Measurements from ENCODE around the gene RECQL5. TPM values are rescaled to one million over a fixed set of nuclear protein-coding genes. Genes with fewer than 3 reads are reported as not detected.

Gene RECQL5
- total RNA-seq, 1 donor from 2014 or later: 49.8 TPM

DNA sequence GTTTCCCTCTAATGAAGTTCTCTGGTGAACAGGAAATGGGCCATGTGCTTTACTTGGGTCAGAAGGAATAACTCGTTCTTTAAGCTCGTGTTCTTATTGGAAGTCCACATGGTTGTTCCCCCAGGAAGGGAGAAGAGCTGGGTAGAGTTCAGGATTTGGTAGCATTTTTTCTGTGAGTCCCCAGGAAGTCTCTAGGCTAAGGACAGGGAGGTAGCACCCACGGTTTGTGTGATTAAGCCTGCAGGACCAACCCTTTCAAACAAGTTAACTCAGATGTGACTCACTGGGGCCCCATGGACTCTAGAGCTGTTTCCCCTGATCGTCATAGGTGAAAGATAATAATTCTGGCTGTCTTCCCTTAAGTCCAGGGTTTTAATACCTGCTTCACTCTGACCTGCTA, 16.6 kb upstream of the RECQL5 start:
- no peak overlapping the region for H3K4me3 Mint-ChIP-seq (ENCODE audit: unreplicated experiment)
- no peak overlapping the region for H3K27ac Mint-ChIP-seq (ENCODE audit: unreplicated experiment)

DNA sequence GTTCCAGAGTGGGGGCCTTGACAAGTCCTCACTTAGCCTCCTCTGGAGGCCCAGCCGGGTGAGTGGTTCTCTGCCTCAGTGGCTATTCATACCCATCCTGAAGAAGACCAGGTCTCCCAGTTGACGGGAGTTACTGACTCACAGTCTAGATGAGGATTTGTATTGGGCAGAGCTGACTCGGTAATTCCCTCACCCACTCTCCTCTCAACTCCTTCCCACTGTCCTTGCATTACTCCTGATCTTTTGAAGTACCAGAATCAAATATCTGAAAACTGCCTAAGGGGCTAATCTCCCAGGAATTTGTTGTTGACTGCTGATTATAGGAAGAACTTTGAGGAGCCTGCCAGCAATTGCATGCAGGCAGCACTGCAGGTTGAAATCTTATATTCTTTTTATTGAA, 14.3 kb upstream of the RECQL5 start:
- H3K4me3 Mint-ChIP-seq (ENCODE audit: unreplicated experiment): no peak overlapping the region
- no peaks in the 10 kb centered on the region for H3K36me3 Mint-ChIP-seq (ENCODE audit: unreplicated experiment)
- no peaks in the 10 kb centered on the region for H3K9me3 Mint-ChIP-seq (ENCODE audit: unreplicated experiment)
- H3K27ac Mint-ChIP-seq (ENCODE audit: unreplicated experiment): no peak overlapping the region
- TF ChIP-seq CTCF (IDR thresholded peaks at IDR 0.05; ENCODE audit: partially characterized antibody, unreplicated experiment): no peak
- H3K27me3 Mint-ChIP-seq (ENCODE audit: unreplicated experiment): peaks cover 3% of the 10 kb centered on the region
- DNase-seq: no peak
- no peaks in the 10 kb centered on the region for H3K4me1 Mint-ChIP-seq (ENCODE audit: low read depth, unreplicated experiment)

More for the DNA sequence above, 16.6 kb upstream of the RECQL5 start:
- no peaks in the 10 kb centered on the region for H3K9me3 Mint-ChIP-seq (ENCODE audit: unreplicated experiment)
- peaks cover 4% of the 10 kb centered on the region for H3K27me3 Mint-ChIP-seq (ENCODE audit: unreplicated experiment)
- no peak for DNase-seq
- TF ChIP-seq CTCF (IDR thresholded peaks at IDR 0.05; ENCODE audit: partially characterized antibody, unreplicated experiment): no peak
- H3K36me3 Mint-ChIP-seq (ENCODE audit: unreplicated experiment): no peaks in the 10 kb centered on the region
- no peaks in the 10 kb centered on the region for H3K4me1 Mint-ChIP-seq (ENCODE audit: low read depth, unreplicated experiment)

DNA sequence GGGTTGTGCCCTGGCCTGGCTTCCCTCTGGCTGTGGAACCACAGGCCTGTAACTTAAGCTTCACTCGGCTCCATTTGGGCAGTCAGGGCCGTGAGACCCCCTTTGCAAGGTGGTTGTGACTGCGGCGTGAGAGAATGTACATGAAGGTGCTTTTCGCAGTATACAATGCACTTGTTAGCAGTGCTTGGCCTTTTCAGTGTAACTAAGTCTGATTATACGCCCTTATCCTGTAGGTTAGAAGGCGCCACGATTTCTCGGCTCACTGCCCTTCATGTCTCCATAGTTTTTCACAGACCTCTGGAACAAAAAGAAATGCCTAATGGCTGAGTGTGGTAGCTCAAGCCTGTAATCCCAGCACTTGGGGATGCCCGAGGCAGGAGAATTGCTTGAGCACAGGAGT, 13.5 kb upstream of the RECQL5 start:
- TF ChIP-seq CTCF (IDR thresholded peaks at IDR 0.05; ENCODE audit: partially characterized antibody, unreplicated experiment): no peak
- peaks cover 3% of the 10 kb centered on the region for H3K27me3 Mint-ChIP-seq (ENCODE audit: unreplicated experiment)
- no peaks in the 10 kb centered on the region for H3K9me3 Mint-ChIP-seq (ENCODE audit: unreplicated experiment)
- no peaks in the 10 kb centered on the region for H3K36me3 Mint-ChIP-seq (ENCODE audit: unreplicated experiment)
- no peak overlapping the region for H3K27ac Mint-ChIP-seq (ENCODE audit: unreplicated experiment)
- no peak overlapping the region for H3K4me3 Mint-ChIP-seq (ENCODE audit: unreplicated experiment)
- no peaks in the 10 kb centered on the region for H3K4me1 Mint-ChIP-seq (ENCODE audit: low read depth, unreplicated experiment)
- DNase-seq: no peak

DNA sequence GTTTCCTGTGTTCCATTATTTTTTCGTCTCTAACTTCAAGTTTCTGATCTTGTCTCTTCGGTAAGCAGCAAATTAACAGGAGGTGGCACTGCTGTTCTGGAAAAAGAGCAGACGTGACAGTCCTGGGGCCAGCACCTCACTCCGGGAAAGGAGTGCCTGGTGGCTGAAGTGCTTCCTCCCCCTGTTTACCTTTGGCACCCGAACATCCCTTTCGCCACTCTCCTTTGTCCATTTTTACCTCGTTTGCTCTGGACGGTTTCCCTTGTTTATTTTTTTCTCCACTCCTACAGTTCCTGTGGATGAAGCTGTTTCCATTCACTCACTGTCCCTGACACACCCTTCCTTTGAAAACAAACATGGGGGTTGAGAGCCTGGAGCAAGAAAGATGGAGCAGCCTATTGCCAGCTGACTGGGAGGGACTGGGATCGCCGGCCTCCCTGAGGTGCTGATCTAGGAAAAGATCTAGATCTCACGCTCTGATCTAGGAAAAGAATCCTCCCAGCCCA, 12.8 kb upstream of the RECQL5 start:
- DNase-seq: no peak
- no peak for TF ChIP-seq CTCF (IDR thresholded peaks at IDR 0.05; ENCODE audit: partially characterized antibody, unreplicated experiment)
- Mint-ChIP-seq H3K9me3 (ENCODE audit: unreplicated experiment) (no peaks in the 10 kb centered on the region), H3K36me3 (ENCODE audit: unreplicated experiment) (no peaks in the 10 kb centered on the region), H3K4me1 (ENCODE audit: low read depth, unreplicated experiment) (no peaks in the 10 kb centered on the region), H3K27ac (ENCODE audit: unreplicated experiment) (no peak overlapping the region), H3K27me3 (ENCODE audit: unreplicated experiment) (peaks cover 3% of the 10 kb centered on the region), H3K4me3 (ENCODE audit: unreplicated experiment) (no peak overlapping the region)

DNA sequence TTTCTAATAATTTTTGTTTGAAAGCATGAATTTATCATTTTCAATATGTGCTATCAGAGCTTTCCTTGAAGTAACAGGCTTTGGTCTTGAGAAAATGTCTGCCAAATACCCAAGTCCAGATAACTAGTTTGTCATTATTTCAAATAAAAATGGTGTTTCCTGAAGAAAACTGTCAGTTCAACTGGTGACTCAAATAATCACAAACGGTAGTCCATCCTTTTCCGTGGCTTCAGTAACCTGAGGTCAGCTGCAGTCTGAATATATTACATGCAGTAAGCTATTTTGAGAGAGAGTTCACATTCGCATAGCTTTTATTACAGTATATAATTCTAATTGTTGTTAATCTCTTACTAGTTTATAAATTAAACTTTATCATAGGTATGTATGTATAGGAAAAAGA, 9.5 kb upstream of the RECQL5 start:
- H3K36me3 Mint-ChIP-seq (ENCODE audit: unreplicated experiment): no peaks in the 10 kb centered on the region
- H3K27ac Mint-ChIP-seq (ENCODE audit: unreplicated experiment): no peak overlapping the region
- no peaks in the 10 kb centered on the region for H3K9me3 Mint-ChIP-seq (ENCODE audit: unreplicated experiment)
- DNase-seq: no peak
- H3K4me3 Mint-ChIP-seq (ENCODE audit: unreplicated experiment): no peak overlapping the region
- TF ChIP-seq CTCF (IDR thresholded peaks at IDR 0.05; ENCODE audit: partially characterized antibody, unreplicated experiment): no peak
- peaks cover 3% of the 10 kb centered on the region for H3K27me3 Mint-ChIP-seq (ENCODE audit: unreplicated experiment)
- no peaks in the 10 kb centered on the region for H3K4me1 Mint-ChIP-seq (ENCODE audit: low read depth, unreplicated experiment)
